GM10266 (cell line): ENCODE data around the gene MMP2.

Source experiments
- DNase-seq: peaks from one replicate; pipeline ENCODE4 v3.0.0; 2012; ENCODE audit errors: extremely low spot score
- CTCF ChIP-seq: IDR thresholded peaks from 2 replicates; pipeline ENCODE4 v1.5.1; 2012; ENCODE audit warnings: mild to moderate bottlenecking, low read depth; ENCODE audit not compliant: control insufficient read depth, insufficient read depth; ENCODE audit errors: missing control alignments

The MMP2 gene

DNA sequence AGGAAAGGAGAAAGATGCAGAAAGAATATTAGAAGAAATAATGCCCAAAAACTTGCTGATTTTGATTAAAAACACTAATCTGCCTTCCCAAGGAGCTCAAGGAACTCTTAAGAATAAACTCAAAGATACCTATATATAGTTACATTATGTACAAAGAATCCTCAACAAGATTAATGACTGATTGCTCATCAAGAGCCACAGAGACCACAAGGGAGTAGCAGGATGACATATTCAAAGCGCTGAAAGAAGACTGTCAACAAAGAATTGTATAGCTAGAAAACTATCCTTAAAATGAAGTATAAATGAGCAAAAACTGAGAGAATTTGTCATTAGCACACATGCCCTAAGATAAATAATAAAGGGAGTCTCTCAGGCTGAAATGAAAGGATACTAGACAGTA lies 36.1 kb downstream of the MMP2 start:
- TF ChIP-seq CTCF = no peak
- no peak for DNase-seq

- DNase-seq = no peak
- TF ChIP-seq CTCF = no peak
Observed at GRCh38 chr16:55521792-55522191, 42.8 kb downstream of the MMP2 start.

DNA sequence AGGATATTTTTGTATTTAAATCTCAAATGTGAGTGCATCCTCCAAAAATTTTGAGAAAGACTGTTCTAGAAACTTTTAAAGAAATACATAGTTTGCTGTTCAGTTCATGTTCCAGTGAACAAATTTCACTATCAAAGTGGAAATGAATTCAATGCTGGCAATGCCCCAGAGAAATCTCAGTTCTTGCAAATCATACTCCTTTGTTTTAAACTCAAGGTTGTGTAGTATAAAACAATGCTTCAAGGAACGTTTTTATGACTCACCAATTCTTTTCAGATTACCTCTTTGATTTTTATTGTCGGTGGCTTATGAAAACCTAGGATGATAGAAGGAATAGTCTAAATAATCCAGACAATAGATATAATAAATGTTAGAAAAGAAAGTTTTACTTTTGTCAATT lies 47.4 kb downstream of the MMP2 start:
- TF ChIP-seq CTCF = no peak
- DNase-seq = no peak

- no peak for TF ChIP-seq CTCF
- DNase-seq = no peak
Observed at GRCh38 chr16:55527885-55528284, 48.9 kb downstream of the MMP2 start.

GRCh38 chr16:55529018-55529417 lies 50.0 kb downstream of the MMP2 start:
- no peak for DNase-seq
- TF ChIP-seq CTCF = no peak

DNA sequence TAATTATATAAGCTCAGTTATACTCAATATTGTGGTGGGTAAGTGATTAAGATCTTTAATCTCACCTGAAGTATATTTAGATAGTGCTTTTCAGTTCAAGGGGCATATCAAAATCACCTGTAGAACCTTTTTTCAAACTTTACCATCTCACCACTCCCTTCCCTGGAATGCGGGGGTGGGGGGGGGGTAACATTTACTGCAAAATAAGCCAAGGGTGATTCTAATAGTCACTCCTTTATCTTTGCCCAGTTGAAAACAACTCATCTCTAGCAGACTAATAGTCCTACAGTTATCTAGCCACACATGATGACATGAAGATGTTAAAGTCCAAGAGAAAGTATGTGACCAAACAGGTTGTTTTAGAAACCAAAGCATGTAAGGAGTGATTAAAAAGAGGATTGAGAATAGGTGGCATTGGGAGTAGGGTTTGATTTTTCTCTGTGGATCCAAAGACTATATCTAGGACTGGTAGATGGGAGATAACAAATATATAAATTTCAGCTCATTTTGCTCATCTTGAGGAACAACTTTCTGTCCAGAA lies 51.4 kb downstream of the MMP2 start:
- DNase-seq = no peak
- no peak for TF ChIP-seq CTCF

GRCh38 chr16:55532227-55532626 lies 53.2 kb downstream of the MMP2 start:
- DNase-seq = no peak
- TF ChIP-seq CTCF = no peak
